ENCODE data around the gene ASPSCR1. TPM values are rescaled to one million over a fixed set of nuclear protein-coding genes. Genes with fewer than 3 reads are reported as not detected.
A peak's percentile ranks its signal among the peaks of the same experiment; 100 is the strongest.

Gene ASPSCR1
- total and polyA plus RNA-seq, 2 of the 13 experiments (the other 11 are each of a cell fraction or from before 2014, with no cell fraction given) = 274 to 314 TPM

- TF ChIP-seq, protein P1, sequence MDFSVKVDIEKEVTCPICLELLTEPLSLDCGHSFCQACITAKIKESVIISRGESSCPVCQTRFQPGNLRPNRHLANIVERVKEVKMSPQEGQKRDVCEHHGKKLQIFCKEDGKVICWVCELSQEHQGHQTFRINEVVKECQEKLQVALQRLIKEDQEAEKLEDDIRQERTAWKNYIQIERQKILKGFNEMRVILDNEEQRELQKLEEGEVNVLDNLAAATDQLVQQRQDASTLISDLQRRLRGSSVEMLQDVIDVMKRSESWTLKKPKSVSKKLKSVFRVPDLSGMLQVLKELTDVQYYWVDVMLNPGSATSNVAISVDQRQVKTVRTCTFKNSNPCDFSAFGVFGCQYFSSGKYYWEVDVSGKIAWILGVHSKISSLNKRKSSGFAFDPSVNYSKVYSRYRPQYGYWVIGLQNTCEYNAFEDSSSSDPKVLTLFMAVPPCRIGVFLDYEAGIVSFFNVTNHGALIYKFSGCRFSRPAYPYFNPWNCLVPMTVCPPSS (IDR thresholded peaks at IDR 0.05) = no peak
- TF ChIP-seq ZMYM3 (CRISPR knock-in tag; IDR thresholded peaks at IDR 0.05) (no peak), ZNF225 (CRISPR knock-in tag; IDR thresholded peaks at IDR 0.05) (0 out of 2 replicates have a peak, but pooled peaks have one; percentile 36), ATM (IDR thresholded peaks at IDR 0.05; ENCODE audit: borderline replicate concordance) (no peak), UBTF (CRISPR knock-in tag; IDR thresholded peaks at IDR 0.05) (no peak), SRF (IDR thresholded peaks at IDR 0.05; ENCODE audit: low read depth, low read length) (no peak), MED13 (CRISPR knock-in tag; IDR thresholded peaks at IDR 0.05) (no peak), ZNF292 (CRISPR knock-in tag; IDR thresholded peaks at IDR 0.05; ENCODE audit: borderline replicate concordance, low read depth) (no peak), SNAPC2 (CRISPR knock-in tag; IDR thresholded peaks at IDR 0.05) (no peak), ZNF263 (CRISPR knock-in tag; IDR thresholded peaks at IDR 0.05) (peak; percentile 69; the same call in 1 of the 2 replicates), ZNF567 (CRISPR knock-in tag; IDR thresholded peaks at IDR 0.05; ENCODE audit: borderline replicate concordance) (no peak), NR2F6 (IDR thresholded peaks at IDR 0.05) (no peak), NR2F6 (CRISPR knock-in tag; IDR thresholded peaks at IDR 0.05) (no peak), IRF9 (CRISPR knock-in tag; IDR thresholded peaks at IDR 0.05; ENCODE audit: borderline replicate concordance) (no peak), KAT7 (CRISPR knock-in tag; IDR thresholded peaks at IDR 0.05; ENCODE audit: borderline replicate concordance) (no peak), ZBTB38 (CRISPR knock-in tag; IDR thresholded peaks at IDR 0.05) (0 out of 2 replicates have a peak, but pooled peaks have one; percentile 10), ATF5 (CRISPR knock-in tag; IDR thresholded peaks at IDR 0.05; ENCODE audit: low read depth) (no peak), ZNF317 (CRISPR knock-in tag; IDR thresholded peaks at IDR 0.05) (no peak), NFYB (CRISPR knock-in tag; IDR thresholded peaks at IDR 0.05) (no peak)
- TF ChIP-seq, protein P2, sequence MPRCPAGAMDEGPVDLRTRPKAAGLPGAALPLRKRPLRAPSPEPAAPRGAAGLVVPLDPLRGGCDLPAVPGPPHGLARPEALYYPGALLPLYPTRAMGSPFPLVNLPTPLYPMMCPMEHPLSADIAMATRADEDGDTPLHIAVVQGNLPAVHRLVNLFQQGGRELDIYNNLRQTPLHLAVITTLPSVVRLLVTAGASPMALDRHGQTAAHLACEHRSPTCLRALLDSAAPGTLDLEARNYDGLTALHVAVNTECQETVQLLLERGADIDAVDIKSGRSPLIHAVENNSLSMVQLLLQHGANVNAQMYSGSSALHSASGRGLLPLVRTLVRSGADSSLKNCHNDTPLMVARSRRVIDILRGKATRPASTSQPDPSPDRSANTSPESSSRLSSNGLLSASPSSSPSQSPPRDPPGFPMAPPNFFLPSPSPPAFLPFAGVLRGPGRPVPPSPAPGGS (CRISPR knock-in tag; IDR thresholded peaks at IDR 0.05) = no peak
- TF ChIP-seq, protein P3, sequence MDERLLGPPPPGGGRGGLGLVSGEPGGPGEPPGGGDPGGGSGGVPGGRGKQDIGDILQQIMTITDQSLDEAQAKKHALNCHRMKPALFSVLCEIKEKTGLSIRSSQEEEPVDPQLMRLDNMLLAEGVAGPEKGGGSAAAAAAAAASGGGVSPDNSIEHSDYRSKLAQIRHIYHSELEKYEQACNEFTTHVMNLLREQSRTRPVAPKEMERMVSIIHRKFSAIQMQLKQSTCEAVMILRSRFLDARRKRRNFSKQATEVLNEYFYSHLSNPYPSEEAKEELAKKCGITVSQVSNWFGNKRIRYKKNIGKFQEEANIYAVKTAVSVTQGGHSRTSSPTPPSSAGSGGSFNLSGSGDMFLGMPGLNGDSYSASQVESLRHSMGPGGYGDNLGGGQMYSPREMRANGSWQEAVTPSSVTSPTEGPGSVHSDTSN (CRISPR knock-in tag; IDR thresholded peaks at IDR 0.05) = no peak
Measured at GRCh38 chr17:82016061-82016874, 38.8 kb downstream of the ASPSCR1 start (continued).
